AG08396 (cell line): ENCODE measurements around the gene ELAC1.
"Not testable (repeated sequence)": the region's sequence is repeated elsewhere in the genome, so short reads cannot be mapped to it uniquely, and the experiment has no call there.

Experiments used
- DNase-seq: peaks from one replicate; pipeline ENCODE4 v3.0.0; 2012; ENCODE audit warnings: low spot score, mixed read lengths

The ELAC1 gene

GRCh38 chr18:50967714-50968661, at the start of gene ELAC1:
ELAC1 (plus strand) TSS chr18:50968040; CDS start chr18:50974405, 6,365 bp downstream.
- DNase-seq = peak; percentile 94

GRCh38 chr18:50918153-50918552, 49.7 kb upstream of the ELAC1 start:
- no peak for DNase-seq

GRCh38 chr18:50924372-50924771, 43.5 kb upstream of the ELAC1 start:
- DNase-seq = peak; percentile 8

GRCh38 chr18:50926521-50926920, 41.3 kb upstream of the ELAC1 start:
- no peak for DNase-seq

GRCh38 chr18:50928551-50928950, 39.3 kb upstream of the ELAC1 start:
- no peak for DNase-seq

- DNase-seq = no peak
Observed at GRCh38 chr18:50933684-50934083, 34.2 kb upstream of the ELAC1 start.

- no peak for DNase-seq
Observed at GRCh38 chr18:50934545-50935211, 33.2 kb upstream of the ELAC1 start.

GRCh38 chr18:50935493-50936191, 32.2 kb upstream of the ELAC1 start:
- DNase-seq = no peak

GRCh38 chr18:50937183-50937582, 30.7 kb upstream of the ELAC1 start:
- DNase-seq = no peak

GRCh38 chr18:50938912-50939311, 28.9 kb upstream of the ELAC1 start:
- DNase-seq = no peak

GRCh38 chr18:50944245-50944932, 23.5 kb upstream of the ELAC1 start:
- DNase-seq = peak; percentile 13

- DNase-seq = not testable (repeated sequence)
Observed at GRCh38 chr18:50945918-50946317, 21.9 kb upstream of the ELAC1 start.

GRCh38 chr18:50947899-50948298, 19.9 kb upstream of the ELAC1 start:
- no peak for DNase-seq

GRCh38 chr18:50949185-50949584, 18.7 kb upstream of the ELAC1 start:
- DNase-seq = no peak

GRCh38 chr18:50950626-50951025, 17.2 kb upstream of the ELAC1 start:
- no peak for DNase-seq

GRCh38 chr18:50953822-50954221, 14.0 kb upstream of the ELAC1 start:
- no peak for DNase-seq

GRCh38 chr18:50955253-50955652, 12.6 kb upstream of the ELAC1 start:
- DNase-seq = no peak

GRCh38 chr18:50956116-50956515, 11.7 kb upstream of the ELAC1 start:
- no peak for DNase-seq

- no peak for DNase-seq
Observed at GRCh38 chr18:50961974-50962373, 5.9 kb upstream of the ELAC1 start.

- DNase-seq = no peak
Observed at GRCh38 chr18:50969448-50969847, 1.6 kb downstream of the ELAC1 start.

GRCh38 chr18:50970006-50970405, 2.2 kb downstream of the ELAC1 start:
- DNase-seq = no peak

GRCh38 chr18:50972404-50972803, 4.6 kb downstream of the ELAC1 start:
- not testable (repeated sequence) for DNase-seq
